ENCODE measurements around the gene NHSL2. TPM values are rescaled to one million over a fixed set of nuclear protein-coding genes. Genes with fewer than 3 reads are reported as not detected.

The NHSL2 gene
- total and polyA plus RNA-seq, 2 of the 13 experiments (the other 11 are each of a cell fraction or from before 2014, with no cell fraction given) = not detected

DNA sequence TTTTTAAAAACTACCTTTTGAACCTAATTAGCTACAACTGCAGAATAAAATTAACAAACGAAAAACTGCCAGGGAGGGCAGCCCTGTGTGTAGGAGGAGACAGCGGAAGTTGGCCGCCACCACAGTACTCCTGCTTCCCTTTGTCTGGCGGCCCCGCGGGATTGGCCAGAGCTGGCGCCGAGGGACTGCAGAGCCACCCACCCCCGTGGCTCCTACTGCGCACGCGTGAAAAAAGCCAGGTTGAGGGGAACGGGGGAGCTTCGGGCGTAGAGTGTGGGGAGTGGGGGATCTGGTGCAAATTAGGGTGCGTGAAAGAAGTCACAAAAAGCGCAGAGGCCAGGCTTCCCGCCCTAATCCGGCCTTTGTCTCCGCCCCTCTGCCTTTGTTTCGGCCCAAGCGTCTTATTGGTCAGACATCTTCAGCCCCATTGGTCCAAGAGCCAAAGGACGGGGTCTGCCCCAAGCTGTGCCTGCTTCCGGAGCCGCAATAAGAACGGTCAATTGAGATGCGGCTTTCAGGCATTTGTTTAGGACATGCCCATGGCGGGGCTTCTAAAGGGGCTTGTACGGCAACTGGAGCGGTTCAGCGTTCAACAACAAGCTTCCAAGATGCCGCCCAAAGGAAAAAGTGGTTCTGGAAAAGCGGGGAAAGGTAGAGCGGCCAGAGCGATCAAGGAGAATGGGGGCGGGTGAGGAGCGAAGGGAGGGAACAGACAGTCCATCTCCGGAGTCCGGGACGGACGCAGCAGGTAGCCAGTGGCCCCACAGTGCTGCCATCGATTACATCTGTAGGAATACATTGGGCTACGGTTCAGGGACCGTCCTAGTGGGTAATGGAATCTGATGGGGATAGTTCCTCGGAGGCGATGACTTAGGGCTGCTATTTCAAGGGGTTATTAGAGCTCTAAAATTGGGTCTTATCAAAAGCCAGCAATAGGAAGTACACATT is 270.8 kb downstream of the NHSL2 start, which contains the start of gene PIN4 (continued):
- TF ChIP-seq ZNF570 (CRISPR knock-in tag; IDR thresholded peaks at IDR 0.05; ENCODE audit: borderline replicate concordance) = no peak
- no peak for TF ChIP-seq MTF1 (CRISPR knock-in tag; IDR thresholded peaks at IDR 0.05)
- TF ChIP-seq ZNF101 (CRISPR knock-in tag; IDR thresholded peaks at IDR 0.05; ENCODE audit: borderline replicate concordance, low read depth) = no peak
- no peak for TF ChIP-seq CBX1 (IDR thresholded peaks at IDR 0.05; ENCODE audit: low read depth)
- TF ChIP-seq ZMAT3 (CRISPR knock-in tag; conservative IDR thresholded peaks at IDR 0.05) = no peak
- TF ChIP-seq RFXAP (CRISPR knock-in tag; IDR thresholded peaks at IDR 0.05; ENCODE audit: borderline replicate concordance) = peak; percentile 30; the same call in 1 of the 2 replicates
- TF ChIP-seq ZFY (CRISPR knock-in tag; IDR thresholded peaks at IDR 0.05) = 0 out of 2 replicates have a peak, but pooled peaks have one; percentile 26
- TF ChIP-seq ZNF274 (CRISPR knock-in tag; IDR thresholded peaks at IDR 0.05) = no peak
- TF ChIP-seq ZNF552 (CRISPR knock-in tag; IDR thresholded peaks at IDR 0.05; ENCODE audit: borderline replicate concordance) = no peak
- TF ChIP-seq ZNF317 (CRISPR knock-in tag; IDR thresholded peaks at IDR 0.05) = no peak
- TF ChIP-seq CEBPZ (IDR thresholded peaks at IDR 0.05; ENCODE audit: low read length) = no peak
- TF ChIP-seq PHF21A (CRISPR knock-in tag; IDR thresholded peaks at IDR 0.05) = peak; percentile 50; the same call in 1 of the 2 replicates
- no peak for TF ChIP-seq ZNF556 (CRISPR knock-in tag; IDR thresholded peaks at IDR 0.05; ENCODE audit: borderline replicate concordance)
- no peak for TF ChIP-seq ZHX1 (CRISPR knock-in tag; IDR thresholded peaks at IDR 0.05; ENCODE audit: low read depth)
- TF ChIP-seq ZFX (CRISPR knock-in tag; IDR thresholded peaks at IDR 0.05; ENCODE audit: low read depth) = peak; percentile 33; the same call in 1 of the 2 replicates
- TF ChIP-seq ZNF484 (CRISPR knock-in tag; IDR thresholded peaks at IDR 0.05; ENCODE audit: borderline replicate concordance, low read depth) = no peak
- TF ChIP-seq ZNF619 (CRISPR knock-in tag; IDR thresholded peaks at IDR 0.05) = no peak
- no peak for TF ChIP-seq MEIS2 (CRISPR knock-in tag; IDR thresholded peaks at IDR 0.05)

Data from HepG2 (cell line).